ENCODE data around the gene ZNF487. TPM values are rescaled to one million over a fixed set of nuclear protein-coding genes. Genes with fewer than 3 reads are reported as not detected.

The ZNF487 gene
- total and polyA plus RNA-seq, 10 of the 15 experiments (the other 5 are each of a cell fraction or from before 2014, with no cell fraction given), result 0.74 to 2.1 (median 1.1) TPM

- TF ChIP-seq SKIL (IDR thresholded peaks at IDR 0.05; ENCODE audit: low read depth, poor library complexity, severe bottlenecking), result no peak
Observed at GRCh38 chr10:43482319-43483078, 45.6 kb downstream of the ZNF487 start (continued).

DNA sequence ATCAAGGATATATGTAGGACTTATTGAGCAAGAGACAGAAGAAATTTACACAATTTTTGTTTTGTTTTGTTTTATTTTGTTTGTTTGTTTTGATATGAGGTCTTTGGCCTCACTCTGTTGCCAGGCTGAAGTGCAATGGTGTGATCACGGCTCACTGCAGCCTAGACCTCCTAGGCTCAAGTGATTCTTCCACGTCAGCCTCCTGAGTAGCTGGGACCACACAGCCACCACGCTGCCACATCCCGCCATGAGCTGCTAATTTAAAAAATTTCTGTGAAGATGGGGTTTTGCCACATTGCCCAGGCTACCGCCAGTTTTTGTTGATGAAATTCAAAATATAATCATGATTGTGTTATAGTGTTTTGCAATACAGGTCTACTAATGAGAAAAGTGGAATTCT is 54.9 kb downstream of the ZNF487 start:
- ChIA-PET RAD21 (ENCODE audit: unreplicated experiment) (no interaction called here), CTCF (interaction anchor here (1.1 kb wide), 1 partner anchor 12 kb away, joined by 3 read pairs; no protein-coding TSS in a partner anchor), POLR2A (no interaction called here), SMC1A (ENCODE audit: uncharacterized antibody, unreplicated experiment) (no interaction called here)
- no TSS peak for BruUV-seq (replicated peaks)
- intact Hi-C loops (cut with micrococcal nuclease; ENCODE audit: unreplicated experiment), result no loop called here
- in situ Hi-C loops (cut with MboI), result loop anchor here (25.0 kb wide), 1 partner anchor 370 kb away; no protein-coding TSS in a partner anchor
- ATAC-seq (no peak), DNase-seq (ENCODE audit: low read depth, low spot score) (no peak), FAIRE-seq (no peak)
- H3K27me3 ChIP-seq (replicated peaks in 1 of 2; ENCODE audit: control insufficient read depth in 2 of 2, insufficient read depth in 2 of 2, low read length in 1 of 2), result no peaks in the 10 kb centered on the region
- H3K4me1 ChIP-seq (ENCODE audit: control insufficient read depth, insufficient read depth, low read length), result no peaks in the 10 kb centered on the region
- 49% methylated on average over 5 of the region's 5 CpGs for WGBS (ENCODE audit: insufficient coverage, insufficient replicate concordance, low lambda C conversion rate, missing lambda C conversion rate)
- H2AFZ ChIP-seq (ENCODE audit: control insufficient read depth, low read depth, low read length), result no peak overlapping the region
- no peaks in the 10 kb centered on the region for H3K79me2 ChIP-seq (ENCODE audit: control insufficient read depth, insufficient read depth, low read length)
- no peaks in the 10 kb centered on the region for H4K20me1 ChIP-seq (ENCODE audit: control insufficient read depth, insufficient read depth)
- H3K36me3 ChIP-seq (ENCODE audit: control insufficient read depth in 2 of 2, insufficient read depth in 2 of 2, low read length in 1 of 2), result no peaks in the 10 kb centered on the region
- H3K4me2 ChIP-seq (ENCODE audit: control insufficient read depth, insufficient read depth), result no peak overlapping the region
- no peak overlapping the region for H3K4me3 ChIP-seq
- TF ChIP-seq MTA2 (IDR thresholded peaks at IDR 0.05; ENCODE audit: low read depth), result no peak
- TF ChIP-seq, protein P1, sequence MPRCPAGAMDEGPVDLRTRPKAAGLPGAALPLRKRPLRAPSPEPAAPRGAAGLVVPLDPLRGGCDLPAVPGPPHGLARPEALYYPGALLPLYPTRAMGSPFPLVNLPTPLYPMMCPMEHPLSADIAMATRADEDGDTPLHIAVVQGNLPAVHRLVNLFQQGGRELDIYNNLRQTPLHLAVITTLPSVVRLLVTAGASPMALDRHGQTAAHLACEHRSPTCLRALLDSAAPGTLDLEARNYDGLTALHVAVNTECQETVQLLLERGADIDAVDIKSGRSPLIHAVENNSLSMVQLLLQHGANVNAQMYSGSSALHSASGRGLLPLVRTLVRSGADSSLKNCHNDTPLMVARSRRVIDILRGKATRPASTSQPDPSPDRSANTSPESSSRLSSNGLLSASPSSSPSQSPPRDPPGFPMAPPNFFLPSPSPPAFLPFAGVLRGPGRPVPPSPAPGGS (IDR thresholded peaks at IDR 0.05; ENCODE audit: borderline replicate concordance, insufficient read depth, low read depth, low read length, poor library complexity, severe bottlenecking), result no peak
- no peak for TF ChIP-seq YY1 (IDR thresholded peaks at IDR 0.05; ENCODE audit: low read depth, low read length)
- TF ChIP-seq CHD2 (IDR thresholded peaks at IDR 0.05; ENCODE audit: borderline replicate concordance, low read depth, low read length), result no peak
- no peak for TF ChIP-seq ZNF274 (IDR thresholded peaks at IDR 0.05; ENCODE audit: insufficient read depth, insufficient read length)
- TF ChIP-seq ZSCAN29 (IDR thresholded peaks at IDR 0.05), result no peak
- no peak overlapping the region for H3K27ac ChIP-seq (ENCODE audit: control insufficient read depth, insufficient read depth)
- H3K9ac ChIP-seq (ENCODE audit: control insufficient read depth, insufficient read depth, low read length), result no peak overlapping the region
- H3K9me3 ChIP-seq (replicated peaks; ENCODE audit: control insufficient read depth, insufficient read depth, low read length), result no peaks in the 10 kb centered on the region; the same call in 2 of the 3 replicates

Measured in GM12878 (cell line).